Measurements from ENCODE around the gene SEPHS2.
"Not testable (repeated sequence)": the region's sequence is repeated elsewhere in the genome, so short reads cannot be mapped to it uniquely, and the experiment has no call there.

SEPHS2 gene

GRCh38 chr16:30482366-30482765 is 36.7 kb upstream of the SEPHS2 start:
- Histone ChIP-seq H3K27ac (ENCODE audit: low read length) (no peak overlapping the region), H3K36me3 (ENCODE audit: insufficient read depth, low read length) (no peaks in the 10 kb centered on the region), H4K20me1 (ENCODE audit: insufficient read depth, low read length) (no peaks in the 10 kb centered on the region), H3K4me1 (ENCODE audit: insufficient read depth, low read length) (no peaks in the 10 kb centered on the region), H3K4me2 (ENCODE audit: insufficient read depth, low read length) (no peak overlapping the region), H3K9ac (ENCODE audit: low read depth, low read length) (no peak overlapping the region), H3K9me3 (ENCODE audit: insufficient read depth, low read length, severe bottlenecking) (no peaks in the 10 kb centered on the region), H3K4me3 (ENCODE audit: low read depth in 1 of 2, low read length in 2 of 2) (no peak overlapping the region), H2AFZ (ENCODE audit: low read depth, low read length) (no peak overlapping the region), H3K79me2 (ENCODE audit: insufficient read depth, low read length) (no peaks in the 10 kb centered on the region), H3K27me3 (ENCODE audit: insufficient read depth, low read length, poor library complexity) (no peaks in the 10 kb centered on the region)
- ATAC-seq (ENCODE audit: insufficient read depth, low read depth) (no peak), DNase-seq (no peak)
- no peak for TF ChIP-seq CTCF (IDR thresholded peaks at IDR 0.05; ENCODE audit: borderline replicate concordance, extremely low read depth, low read length, poor library complexity, severe bottlenecking)
- TF ChIP-seq EZH2 (IDR thresholded peaks at IDR 0.05; ENCODE audit: borderline replicate concordance, low read depth, low read length, severe bottlenecking): no peak

GRCh38 chr16:30481381-30481780 is 35.7 kb upstream of the SEPHS2 start:
- no peaks in the 10 kb centered on the region for H3K27me3 ChIP-seq (ENCODE audit: insufficient read depth, low read length, poor library complexity)
- no peaks in the 10 kb centered on the region for H3K36me3 ChIP-seq (ENCODE audit: insufficient read depth, low read length)
- no peaks in the 10 kb centered on the region for H4K20me1 ChIP-seq (ENCODE audit: insufficient read depth, low read length)
- no peak overlapping the region for H3K27ac ChIP-seq (ENCODE audit: low read length)
- no peaks in the 10 kb centered on the region for H3K4me1 ChIP-seq (ENCODE audit: insufficient read depth, low read length)
- TF ChIP-seq CTCF (IDR thresholded peaks at IDR 0.05; ENCODE audit: borderline replicate concordance, extremely low read depth, low read length, poor library complexity, severe bottlenecking) (no peak), EZH2 (IDR thresholded peaks at IDR 0.05; ENCODE audit: borderline replicate concordance, low read depth, low read length, severe bottlenecking) (no peak)
- ATAC-seq (ENCODE audit: insufficient read depth, low read depth): no peak
- no peaks in the 10 kb centered on the region for H3K9me3 ChIP-seq (ENCODE audit: insufficient read depth, low read length, severe bottlenecking)
- H2AFZ ChIP-seq (ENCODE audit: low read depth, low read length): no peak overlapping the region
- H3K9ac ChIP-seq (ENCODE audit: low read depth, low read length): no peak overlapping the region
- no peak for DNase-seq
- no peak overlapping the region for H3K4me2 ChIP-seq (ENCODE audit: insufficient read depth, low read length)
- no peak overlapping the region for H3K4me3 ChIP-seq (ENCODE audit: low read depth in 1 of 2, low read length in 2 of 2)
- no peaks in the 10 kb centered on the region for H3K79me2 ChIP-seq (ENCODE audit: insufficient read depth, low read length)

GRCh38 chr16:30478766-30479478 is 33.2 kb upstream of the SEPHS2 start:
- no peak for TF ChIP-seq EZH2 (IDR thresholded peaks at IDR 0.05; ENCODE audit: borderline replicate concordance, low read depth, low read length, severe bottlenecking)
- TF ChIP-seq CTCF (IDR thresholded peaks at IDR 0.05; ENCODE audit: borderline replicate concordance, extremely low read depth, low read length, poor library complexity, severe bottlenecking): no peak
- Histone ChIP-seq H2AFZ (ENCODE audit: low read depth, low read length) (no peak overlapping the region), H3K79me2 (ENCODE audit: insufficient read depth, low read length) (no peaks in the 10 kb centered on the region), H3K4me1 (ENCODE audit: insufficient read depth, low read length) (peaks cover 4% of the 10 kb centered on the region), H3K9me3 (ENCODE audit: insufficient read depth, low read length, severe bottlenecking) (no peaks in the 10 kb centered on the region), H3K27ac (ENCODE audit: low read length) (no peak overlapping the region), H3K36me3 (ENCODE audit: insufficient read depth, low read length) (no peaks in the 10 kb centered on the region), H4K20me1 (ENCODE audit: insufficient read depth, low read length) (no peaks in the 10 kb centered on the region), H3K4me2 (ENCODE audit: insufficient read depth, low read length) (no peak overlapping the region), H3K4me3 (ENCODE audit: low read depth in 1 of 2, low read length in 2 of 2) (no peak overlapping the region), H3K27me3 (ENCODE audit: insufficient read depth, low read length, poor library complexity) (no peaks in the 10 kb centered on the region), H3K9ac (ENCODE audit: low read depth, low read length) (no peak overlapping the region)
- DNase-seq (no peak), ATAC-seq (ENCODE audit: insufficient read depth, low read depth) (no peak)

GRCh38 chr16:30477773-30478172 is 32.1 kb upstream of the SEPHS2 start:
- not testable (repeated sequence) for ATAC-seq (ENCODE audit: insufficient read depth, low read depth); H3K27me3 ChIP-seq (ENCODE audit: insufficient read depth, low read length, poor library complexity); DNase-seq; H3K36me3 ChIP-seq (ENCODE audit: insufficient read depth, low read length); H3K9ac ChIP-seq (ENCODE audit: low read depth, low read length); H2AFZ ChIP-seq (ENCODE audit: low read depth, low read length); H3K27ac ChIP-seq (ENCODE audit: low read length); H3K9me3 ChIP-seq (ENCODE audit: insufficient read depth, low read length, severe bottlenecking); H3K4me3 ChIP-seq (ENCODE audit: low read depth in 1 of 2, low read length in 2 of 2); H4K20me1 ChIP-seq (ENCODE audit: insufficient read depth, low read length); H3K4me2 ChIP-seq (ENCODE audit: insufficient read depth, low read length); H3K79me2 ChIP-seq (ENCODE audit: insufficient read depth, low read length)
- peaks cover 15% of the 10 kb centered on the region for H3K4me1 ChIP-seq (ENCODE audit: insufficient read depth, low read length)
